Activated B cell treated with CpG ODN at 0.5 μM for 24 hours (primary cell): ENCODE measurements around the gene PRDM2. TPM values are rescaled to one million over a fixed set of nuclear protein-coding genes. Genes with fewer than 3 reads are reported as not detected.

Experiments
- ATAC-seq: fragments of 200-7000 bp; cut with Tn5 transposase; one replicate; pipeline ENCODE4 v1.10.0; 2021; ENCODE audit warnings: low read depth, mild to moderate bottlenecking, moderate library complexity
- CTCF ChIA-PET: fragments of 350-600 bp; sonication (Branson Sonifier 250); formaldehyde crosslinking; loops from one replicate; lab custom pipeline; 2021; ENCODE audit warnings: antibody characterized with exemption; lab: Charles Lee
- POLR2A ChIA-PET: fragments of 350-600 bp; sonication (Branson Sonifier 250); formaldehyde crosslinking; loops from one replicate; lab custom pipeline; 2021; ENCODE audit warnings: antibody characterized with exemption; lab: Charles Lee
- DNase-seq: peaks from one replicate; pipeline ENCODE4 v3.0.0; 2022
- H3K27ac Mint-ChIP-seq: one replicate; pipeline ENCODE4 v1.8.0; 2020; ENCODE audit warnings: mixed read lengths
- H3K27me3 Mint-ChIP-seq: one replicate; pipeline ENCODE4 v1.8.0; 2021; ENCODE audit warnings: mixed read lengths
- H3K36me3 Mint-ChIP-seq: one replicate; pipeline ENCODE4 v1.8.0; 2021; ENCODE audit warnings: low read depth, mixed read lengths
- H3K4me1 Mint-ChIP-seq: one replicate; pipeline ENCODE4 v1.8.0; 2021; ENCODE audit warnings: mixed read lengths
- H3K4me3 Mint-ChIP-seq: one replicate; pipeline ENCODE4 v1.8.0; 2020; ENCODE audit warnings: mild to moderate bottlenecking, mixed read lengths
- H3K9me3 Mint-ChIP-seq: one replicate; pipeline ENCODE4 v1.8.0; 2020; ENCODE audit warnings: mixed read lengths
- intact Hi-C: fragments of 100-400 bp; cut with micrococcal nuclease; formaldehyde crosslinking; loops from one replicate; pipeline ENCODE4 v1.15.1; 2024
- total RNA-seq: library from RNA; stranded (reverse); gene quantifications from 2 replicates; pipeline ENCODE4 v1.2.3, GENCODE V29; 2022
- TF ChIP-seq, protein P1 (sequence below): fragments of 200-600 bp; IDR thresholded peaks from one replicate; pipeline ENCODE4 v1.8.0; 2022; ENCODE audit warnings: antibody characterized with exemption, mild to moderate bottlenecking

PRDM2 gene
- total RNA-seq, 1 donor from 2014 or later, result 194 TPM

DNA sequence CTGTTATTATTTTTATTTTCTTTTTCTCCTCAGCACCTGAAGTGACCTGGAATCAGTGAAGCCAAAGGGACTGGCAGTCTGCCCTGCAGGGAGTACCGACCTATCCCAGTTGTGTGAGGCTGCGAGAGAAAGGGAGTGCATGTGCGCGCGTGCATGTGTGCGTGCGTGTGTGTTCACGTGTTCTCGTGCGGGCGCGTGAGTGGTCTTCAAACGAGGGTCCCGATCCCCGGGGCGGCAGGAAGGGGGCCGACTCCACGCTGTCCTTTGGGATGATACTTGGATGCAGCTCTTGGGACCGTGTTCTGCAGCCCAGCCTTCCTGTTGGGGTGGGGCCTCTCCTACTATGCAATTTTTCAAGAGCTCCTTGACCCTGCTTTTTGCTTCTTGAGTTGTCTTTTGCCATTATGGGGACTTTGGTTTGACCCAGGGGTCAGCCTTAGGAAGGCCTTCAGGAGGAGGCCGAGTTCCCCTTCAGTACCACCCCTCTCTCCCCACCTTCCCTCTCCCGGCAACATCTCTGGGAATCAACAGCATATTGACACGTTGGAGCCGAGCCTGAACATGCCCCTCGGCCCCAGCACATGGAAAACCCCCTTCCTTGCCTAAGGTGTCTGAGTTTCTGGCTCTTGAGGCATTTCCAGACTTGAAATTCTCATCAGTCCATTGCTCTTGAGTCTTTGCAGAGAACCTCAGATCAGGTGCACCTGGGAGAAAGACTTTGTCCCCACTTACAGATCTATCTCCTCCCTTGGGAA is 123.3 kb downstream of the PRDM2 start:
- TF ChIP-seq, protein P1, sequence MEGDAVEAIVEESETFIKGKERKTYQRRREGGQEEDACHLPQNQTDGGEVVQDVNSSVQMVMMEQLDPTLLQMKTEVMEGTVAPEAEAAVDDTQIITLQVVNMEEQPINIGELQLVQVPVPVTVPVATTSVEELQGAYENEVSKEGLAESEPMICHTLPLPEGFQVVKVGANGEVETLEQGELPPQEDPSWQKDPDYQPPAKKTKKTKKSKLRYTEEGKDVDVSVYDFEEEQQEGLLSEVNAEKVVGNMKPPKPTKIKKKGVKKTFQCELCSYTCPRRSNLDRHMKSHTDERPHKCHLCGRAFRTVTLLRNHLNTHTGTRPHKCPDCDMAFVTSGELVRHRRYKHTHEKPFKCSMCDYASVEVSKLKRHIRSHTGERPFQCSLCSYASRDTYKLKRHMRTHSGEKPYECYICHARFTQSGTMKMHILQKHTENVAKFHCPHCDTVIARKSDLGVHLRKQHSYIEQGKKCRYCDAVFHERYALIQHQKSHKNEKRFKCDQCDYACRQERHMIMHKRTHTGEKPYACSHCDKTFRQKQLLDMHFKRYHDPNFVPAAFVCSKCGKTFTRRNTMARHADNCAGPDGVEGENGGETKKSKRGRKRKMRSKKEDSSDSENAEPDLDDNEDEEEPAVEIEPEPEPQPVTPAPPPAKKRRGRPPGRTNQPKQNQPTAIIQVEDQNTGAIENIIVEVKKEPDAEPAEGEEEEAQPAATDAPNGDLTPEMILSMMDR, result no peak
- peaks cover 41% of the 10 kb centered on the region for H3K36me3 Mint-ChIP-seq
- ATAC-seq (no peak), DNase-seq (no peak)
- ChIA-PET POLR2A (no interaction called here), CTCF (no interaction called here)
- H3K27ac Mint-ChIP-seq, result no peak overlapping the region
- no peaks in the 10 kb centered on the region for H3K9me3 Mint-ChIP-seq
- H3K27me3 Mint-ChIP-seq, result peaks cover under 1% of the 10 kb centered on the region
- no peak overlapping the region for H3K4me3 Mint-ChIP-seq
- intact Hi-C loops, result no loop called here
- H3K4me1 Mint-ChIP-seq, result peaks cover 2% of the 10 kb centered on the region

GRCh38 chr1:13823936-13824335 is 123.9 kb downstream of the PRDM2 start:
- Mint-ChIP-seq H3K4me1 (peaks cover 2% of the 10 kb centered on the region), H3K4me3 (no peak overlapping the region), H3K36me3 (peaks cover 36% of the 10 kb centered on the region), H3K27ac (no peak overlapping the region), H3K27me3 (peaks cover 4% of the 10 kb centered on the region), H3K9me3 (no peaks in the 10 kb centered on the region)
- no peak for ATAC-seq
- TF ChIP-seq, protein P1, result no peak
- DNase-seq, result no peak
- POLR2A ChIA-PET, result no interaction called here
- intact Hi-C loops, result no loop called here
- CTCF ChIA-PET, result interaction anchor here (0.5 to 1.2 kb wide), 2 partner anchors 161 to 169 kb away, joined by 3 read pairs; no protein-coding TSS in a partner anchor

GRCh38 chr1:13824626-13825025 is 124.6 kb downstream of the PRDM2 start:
- ChIA-PET CTCF (interaction anchor here (1.0 to 1.2 kb wide), 3 partner anchors 20 to 169 kb away, joined by 3 read pairs; no protein-coding TSS in a partner anchor), POLR2A (no interaction called here)
- H3K4me3 Mint-ChIP-seq, result no peak overlapping the region
- no peaks in the 10 kb centered on the region for H3K9me3 Mint-ChIP-seq
- no peak for DNase-seq
- H3K27me3 Mint-ChIP-seq, result peaks cover 5% of the 10 kb centered on the region
- peaks cover 2% of the 10 kb centered on the region for H3K4me1 Mint-ChIP-seq
- no peak for ATAC-seq
- no peak overlapping the region for H3K27ac Mint-ChIP-seq
- TF ChIP-seq, protein P1, result no peak
- H3K36me3 Mint-ChIP-seq, result peaks cover 33% of the 10 kb centered on the region
- intact Hi-C loops, result loop anchor here (5.0 kb wide), 1 partner anchor 138 kb away; no protein-coding TSS in a partner anchor

DNA sequence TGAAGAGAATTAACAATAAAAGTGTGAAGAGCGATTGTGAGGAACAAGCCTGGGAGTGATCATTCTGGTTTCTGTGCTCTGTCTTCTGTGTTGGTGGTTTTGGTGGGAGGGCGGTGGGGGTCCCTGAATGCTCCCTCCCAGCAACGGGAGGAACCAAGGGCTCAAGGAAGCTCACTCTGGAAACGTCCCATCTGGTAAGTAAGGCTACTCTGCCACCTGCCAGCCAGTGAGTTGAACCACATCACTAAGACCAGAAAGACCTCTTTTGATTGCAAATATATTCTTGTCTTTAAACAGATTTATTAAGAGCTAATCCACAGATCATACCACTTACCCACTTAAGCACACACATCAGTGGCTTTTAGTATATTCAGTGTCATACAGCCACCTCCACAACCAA is 125.0 kb downstream of the PRDM2 start:
- no peak for DNase-seq
- TF ChIP-seq, protein P1, result no peak
- Mint-ChIP-seq H3K27me3 (peaks cover 5% of the 10 kb centered on the region), H3K36me3 (peaks cover 29% of the 10 kb centered on the region), H3K9me3 (no peaks in the 10 kb centered on the region), H3K27ac (no peak overlapping the region), H3K4me3 (no peak overlapping the region), H3K4me1 (peaks cover 2% of the 10 kb centered on the region)
- ChIA-PET POLR2A (no interaction called here), CTCF (interaction anchor here (1.0 to 1.2 kb wide), 3 partner anchors 21 to 170 kb away, joined by 3 read pairs; no protein-coding TSS in a partner anchor)
- intact Hi-C loops, result loop anchor here (5.0 kb wide), 1 partner anchor 137 kb away; no protein-coding TSS in a partner anchor
- ATAC-seq, result no peak

DNA sequence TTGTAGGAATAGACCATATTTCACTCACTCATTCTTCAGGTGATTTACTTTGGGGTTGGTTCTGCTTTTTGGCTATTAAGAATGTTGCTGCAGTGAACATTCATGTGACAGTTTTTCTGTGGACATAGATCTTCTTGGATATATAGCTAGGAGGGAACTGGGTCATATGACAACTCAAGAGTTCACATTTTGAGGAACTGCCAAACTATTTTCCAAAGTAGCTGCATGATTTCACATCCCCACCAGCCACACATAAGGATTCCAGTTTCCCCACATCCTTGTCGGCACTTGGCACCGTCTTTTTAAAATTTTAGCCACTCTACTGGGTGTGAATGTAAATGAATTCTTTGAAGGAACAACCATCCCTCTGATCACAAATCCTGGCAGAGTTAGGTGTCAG is 126.0 kb downstream of the PRDM2 start:
- Mint-ChIP-seq H3K36me3 (peaks cover 24% of the 10 kb centered on the region), H3K9me3 (no peaks in the 10 kb centered on the region), H3K27me3 (peaks cover 5% of the 10 kb centered on the region), H3K4me1 (peaks cover 2% of the 10 kb centered on the region), H3K4me3 (no peak overlapping the region), H3K27ac (no peak overlapping the region)
- TF ChIP-seq, protein P1, result no peak
- POLR2A ChIA-PET, result no interaction called here
- no peak for DNase-seq
- intact Hi-C loops, result loop anchor here (5.0 kb wide), 1 partner anchor 136 kb away; no protein-coding TSS in a partner anchor
- CTCF ChIA-PET, result no interaction called here
- ATAC-seq, result no peak
